ENCODE data around the gene TMEM131. TPM values are rescaled to one million over a fixed set of nuclear protein-coding genes. Genes with fewer than 3 reads are reported as not detected.

Gene TMEM131
- total RNA-seq, 1 experiment from 2014 or later = 21.9 TPM

- TF ChIP-seq AFF4 (CRISPR knock-in tag; IDR thresholded peaks at IDR 0.05; ENCODE audit: borderline replicate concordance) (no peak), SMAD4 (CRISPR knock-in tag; IDR thresholded peaks at IDR 0.05) (no peak), ARID4B (CRISPR knock-in tag; IDR thresholded peaks at IDR 0.05; ENCODE audit: borderline replicate concordance) (no peak), KAT7 (CRISPR knock-in tag; IDR thresholded peaks at IDR 0.05; ENCODE audit: borderline replicate concordance) (no peak), PRDM15 (CRISPR knock-in tag; IDR thresholded peaks at IDR 0.05) (no peak), ZNF232 (CRISPR knock-in tag; IDR thresholded peaks at IDR 0.05) (no peak), JUN (CRISPR knock-in tag; IDR thresholded peaks at IDR 0.05) (no peak), E2F1 (CRISPR knock-in tag; IDR thresholded peaks at IDR 0.05) (no peak)
Measured at GRCh38 chr2:97965116-97965515, 30.6 kb downstream of the TMEM131 start (continued).

- Mint-ChIP-seq H3K4me1 (peaks cover 29% of the 10 kb centered on the region), H3K9me3 (no peaks in the 10 kb centered on the region), H3K27me3 (ENCODE audit: low read depth) (no peaks in the 10 kb centered on the region), H3K27ac (no peak overlapping the region), H3K4me3 (no peak overlapping the region), H3K36me3 (no peaks in the 10 kb centered on the region)
- no peak for TF ChIP-seq NFE2L1 (CRISPR knock-in tag; IDR thresholded peaks at IDR 0.05)
- no peak for TF ChIP-seq ZNF425 (CRISPR knock-in tag; conservative IDR thresholded peaks at IDR 0.05)
- no peak for TF ChIP-seq ATF2 (CRISPR knock-in tag; IDR thresholded peaks at IDR 0.05; ENCODE audit: borderline replicate concordance, low read depth)
- TF ChIP-seq ELF4 (CRISPR knock-in tag; IDR thresholded peaks at IDR 0.05; ENCODE audit: low read depth) = no peak
- TF ChIP-seq TEAD1 (CRISPR knock-in tag; IDR thresholded peaks at IDR 0.05) = no peak
- no peak for TF ChIP-seq MLX (CRISPR knock-in tag; IDR thresholded peaks at IDR 0.05)
- no peak for DNase-seq (ENCODE audit: low spot score)
- ChIA-PET CTCF (no interaction called here), POLR2A (no interaction called here)
- no peak for ATAC-seq
Measured at GRCh38 chr2:97963880-97964279, 31.9 kb downstream of the TMEM131 start.

Measured in WTC11 (cell line).